GM12878 (cell line): Measurements from ENCODE around the gene BHLHA15. TPM values are rescaled to one million over a fixed set of nuclear protein-coding genes. Genes with fewer than 3 reads are reported as not detected.

ENCODE experiments used
- ATAC-seq: fragments of 200-7000 bp; cut with Tn5 transposase; 3 replicates; pipeline ENCODE4 v1.9.1; 2020; ENCODE audit warnings: mild to moderate bottlenecking, moderate library complexity
- BruUV-seq: library from RNA; stranded (reverse); fragments of 400-500 nt; replicated peaks from 2 replicates; lab custom pipeline; 2021; lab: Mats Ljungman, UMichigan
- CTCF ChIA-PET: fragments of 300-600 bp; sonication (Branson Sonifier 250); formaldehyde crosslinking; extraction: SDS; loops from one replicate; lab custom pipeline; 2021; ENCODE audit warnings: inconsistent platforms; lab: Yijun Ruan, JAX
- POLR2A ChIA-PET: fragments of 350-600 bp; formaldehyde crosslinking; extraction: SDS; loops from one replicate; lab custom pipeline; 2021; ENCODE audit warnings: inconsistent platforms; lab: Charles Lee
- RAD21 ChIA-PET: fragments of 300-600 bp; sonication (Branson Sonifier 250); formaldehyde crosslinking; loops from one replicate; lab custom pipeline; 2023; ENCODE audit warnings: antibody characterized with exemption; ENCODE audit not compliant: unreplicated experiment; lab: Charles Lee
- SMC1A ChIA-PET: fragments of 300-600 bp; sonication (Branson Sonifier 250); formaldehyde crosslinking; loops from one replicate; lab custom pipeline; 2023; ENCODE audit not compliant: unreplicated experiment, uncharacterized antibody; lab: Charles Lee
- DNase-seq: peaks from one replicate; pipeline ENCODE4 v3.0.0-alpha.2; 2011; ENCODE audit warnings: low read depth, low spot score
- FAIRE-seq: peaks from 3 replicates; lab custom pipeline; 2011; peaks lifted over from hg19 to GRCh38; lab: Jason Lieb, UNC
- H2AFZ ChIP-seq: 2 replicates; pipeline ENCODE4 v1.6.0; 2011; ENCODE audit warnings: low read depth, low read length, control low read depth; ENCODE audit not compliant: control insufficient read depth
- H3K27ac ChIP-seq: 2 replicates; pipeline ENCODE4 v1.5.1; 2011; ENCODE audit warnings: control low read depth; ENCODE audit not compliant: control insufficient read depth, insufficient read depth
- H3K27me3 ChIP-seq, 2 experiments: replicated peaks in 1 of 2; 2 replicates each; pipeline versions ENCODE4 v1.6.0 to v1.6.1; 2011; ENCODE audit warnings: low read length in 1 of 2; ENCODE audit not compliant: control insufficient read depth in 2 of 2, insufficient read depth in 2 of 2
- H3K36me3 ChIP-seq, 2 experiments: 2 replicates each; pipeline ENCODE4 v1.5.1; 2011; ENCODE audit warnings: low read length in 1 of 2; ENCODE audit not compliant: control insufficient read depth in 2 of 2, insufficient read depth in 2 of 2
- H3K4me1 ChIP-seq: 2 replicates; pipeline ENCODE4 v1.6.1; 2011; ENCODE audit warnings: mild to moderate bottlenecking, low read length, moderate library complexity, mixed read lengths; ENCODE audit not compliant: control insufficient read depth, insufficient read depth
- H3K4me2 ChIP-seq: 2 replicates; pipeline ENCODE4 v1.6.0; 2011; ENCODE audit warnings: control low read depth; ENCODE audit not compliant: control insufficient read depth, insufficient read depth
- H3K4me3 ChIP-seq: fragments of 200-600 bp; sonication (generic); 2 replicates; pipeline ENCODE4 v1.5.1; 2016
- H3K79me2 ChIP-seq: 2 replicates; pipeline ENCODE4 v1.6.0; 2011; ENCODE audit warnings: low read length; ENCODE audit not compliant: control insufficient read depth, insufficient read depth
- H3K9ac ChIP-seq: 2 replicates; pipeline ENCODE4 v1.8.0; 2011; ENCODE audit warnings: low read length, control low read depth, mixed read lengths; ENCODE audit not compliant: control insufficient read depth, insufficient read depth
- H3K9me3 ChIP-seq: replicated peaks from 3 replicates; pipeline ENCODE4 v1.5.1; 2011; ENCODE audit warnings: mild to moderate bottlenecking, low read length; ENCODE audit not compliant: control insufficient read depth, insufficient read depth
- H4K20me1 ChIP-seq: 2 replicates; pipeline ENCODE4 v1.6.0; 2011; ENCODE audit not compliant: control insufficient read depth, insufficient read depth
- CHD2 ChIP-seq: IDR thresholded peaks from 2 replicates; pipeline ENCODE4 v1.6.1; 2011; ENCODE audit warnings: low read depth, low read length, improper control_type of control experiment, borderline replicate concordance
- DPF2 ChIP-seq: fragments of 450-650 bp; IDR thresholded peaks from 2 replicates; pipeline ENCODE4 v1.6.1; 2017; ENCODE audit warnings: mild to moderate bottlenecking
- FOXK2 ChIP-seq: fragments of 450-650 bp; IDR thresholded peaks from 2 replicates; pipeline ENCODE4 v1.6.1; 2017; ENCODE audit warnings: mild to moderate bottlenecking, moderate library complexity
- IKZF2 ChIP-seq, 2 experiments: fragments of 450-650 bp; IDR thresholded peaks; 2 replicates each; pipeline ENCODE4 v1.6.1; 2017; ENCODE audit warnings: mild to moderate bottlenecking in 2 of 2, moderate library complexity in 2 of 2
- JUNB ChIP-seq: IDR thresholded peaks from 2 replicates; pipeline ENCODE4 v1.6.1; 2016; ENCODE audit warnings: antibody characterized with exemption, mild to moderate bottlenecking
- MYB ChIP-seq: fragments of 150-350 bp; IDR thresholded peaks from 2 replicates; pipeline ENCODE4 v1.6.1; 2014; ENCODE audit warnings: mild to moderate bottlenecking, low read depth, low read length, borderline replicate concordance
- PAX5 ChIP-seq: IDR thresholded peaks from 2 replicates; pipeline ENCODE4 v1.6.1; 2011; ENCODE audit warnings: low read depth, low read length, borderline replicate concordance
- POLR2AphosphoS5 ChIP-seq: IDR thresholded peaks from 2 replicates; pipeline ENCODE4 v1.6.1; 2011; ENCODE audit warnings: mild to moderate bottlenecking, low read length, inconsistent platforms
- RBBP5 ChIP-seq: fragments of 200-600 bp; sonication (generic); conservative IDR thresholded peaks from 2 replicates; pipeline ENCODE4 v1.6.1; 2016
- SIX5 ChIP-seq: IDR thresholded peaks from 2 replicates; pipeline ENCODE4 v1.6.1; 2011; ENCODE audit warnings: mild to moderate bottlenecking, low read depth, low read length, moderate library complexity; ENCODE audit not compliant: severe bottlenecking
- SMAD5 ChIP-seq: IDR thresholded peaks from 2 replicates; pipeline ENCODE4 v1.6.1; 2016; ENCODE audit warnings: antibody characterized with exemption, low read depth
- STAT1 ChIP-seq: fragments of 450-650 bp; conservative IDR thresholded peaks from 2 replicates; pipeline ENCODE4 v1.6.1; 2014; ENCODE audit warnings: antibody characterized with exemption, mild to moderate bottlenecking
- ZNF217 ChIP-seq: fragments of 450-650 bp; IDR thresholded peaks from 2 replicates; pipeline ENCODE4 v1.6.1; 2017; ENCODE audit warnings: antibody characterized with exemption, mild to moderate bottlenecking
- WGBS: methylation state at CpG from one replicate; pipeline ENCODE4 v1.1.6; 2016; ENCODE audit warnings: low lambda C conversion rate; ENCODE audit not compliant: insufficient replicate concordance, insufficient coverage; ENCODE audit errors: missing lambda C conversion rate; 5-methylcytosine and 5-hydroxymethylcytosine counted together
- in situ Hi-C: fragments of 300-500 bp; cut with MboI; formaldehyde crosslinking; loops from 9 replicates; pipeline ENCODE4 v1.14.3; 2018; ENCODE audit warnings: mixed read lengths
- intact Hi-C: fragments of 100-400 bp; cut with micrococcal nuclease; formaldehyde crosslinking; loops from one replicate; pipeline ENCODE4 v1.14.2; 2022; ENCODE audit not compliant: unreplicated experiment
- polyA plus RNA-seq, 11 experiments: library from polyadenylated mRNA; depleted of rRNA in 4 of 11; unstranded in 6 of 11; stranded (reverse) in 5 of 11; fragments of >200 nt; fragmentation: Nextera tagmentation in 4 of 11; fragmentation: Illumina TruSeq in 1 of 11; extraction: Ambion mirVana in 4 of 11; extraction: Trizol in 1 of 11; gene quantifications; 1 replicate in 1 of 11; 2 replicates in 10 of 11; pipeline versions ENCODE4 v1.2.1 to v1.2.3, GENCODE V29; 2011 to 2016; ENCODE audit warnings: inconsistent platforms in 2 of 11, missing spikeins in 2 of 11, low read depth in 1 of 11
- total RNA-seq, 4 experiments: library from RNA; depleted of rRNA in 3 of 4; stranded (reverse); fragments of >200 nt in 3 of 4; fragmentation: Illumina TruSeq in 1 of 4; extraction: Trizol in 1 of 4; gene quantifications; 2 replicates each; pipeline versions ENCODE4 v1.2.1 to v1.2.3, GENCODE V29; 2013 to 2021
- TF ChIP-seq, protein P1 (sequence below): IDR thresholded peaks from 2 replicates; pipeline ENCODE4 v1.6.1; 2012; ENCODE audit warnings: low read depth, low read length, improper control_type of control experiment
- TF ChIP-seq, protein P2 (sequence below): IDR thresholded peaks from 2 replicates; pipeline ENCODE4 v1.6.1; 2011; ENCODE audit warnings: low read depth, mild to moderate bottlenecking, low read length, moderate library complexity, borderline replicate concordance; ENCODE audit errors: extremely low read depth
- TF ChIP-seq, protein P3 (sequence below): IDR thresholded peaks from 2 replicates; pipeline ENCODE4 v1.6.1; 2011; ENCODE audit warnings: low read depth, low read length, improper control_type of control experiment, borderline replicate concordance
- TF ChIP-seq, protein P4 (sequence below): IDR thresholded peaks from 2 replicates; pipeline ENCODE4 v1.6.1; 2012; ENCODE audit warnings: mild to moderate bottlenecking, low read depth, low read length

BHLHA15 gene
- total and polyA plus RNA-seq, 10 of the 15 experiments (the other 5 are each of a cell fraction or from before 2014, with no cell fraction given): 0.54 to 4.2 (median 2.5) TPM; not detected in 4

DNA sequence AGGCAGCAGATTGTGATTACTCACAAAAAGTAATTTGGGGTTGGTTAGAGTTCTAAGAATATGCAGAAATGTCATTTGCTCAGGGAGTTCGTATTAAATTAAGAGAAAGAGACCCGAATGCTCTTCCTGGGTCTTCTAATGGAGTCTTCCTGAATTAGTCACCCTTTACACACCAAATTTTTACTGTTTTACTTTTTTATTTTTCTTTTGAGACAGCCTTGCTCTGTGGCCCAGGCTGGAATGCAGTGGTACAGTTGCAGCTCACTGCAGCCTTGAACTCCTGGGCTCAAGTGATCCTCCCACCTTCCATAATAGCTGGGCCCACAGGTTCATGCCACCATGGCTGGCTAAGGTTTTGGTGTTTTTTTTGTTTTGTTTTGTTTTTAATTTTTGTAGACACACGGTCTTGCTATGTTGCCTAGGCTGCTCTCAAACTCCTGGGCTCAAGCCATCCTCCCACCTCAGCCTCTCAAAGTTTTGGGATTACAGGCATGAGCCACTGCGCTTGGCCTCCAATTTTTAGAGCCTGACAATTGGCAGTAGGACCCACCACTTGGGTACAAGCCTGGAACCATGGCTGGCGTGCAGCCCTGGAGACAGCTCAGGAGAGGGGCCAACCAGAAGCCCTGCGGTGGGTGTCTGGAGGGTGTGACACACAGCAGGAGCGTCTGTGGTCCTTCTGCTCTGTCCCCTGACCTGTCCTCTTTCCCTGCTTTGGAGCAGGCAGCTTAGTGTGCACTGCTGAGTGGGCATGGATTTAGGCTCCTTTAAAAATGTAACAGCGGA lies 16.4 kb upstream of the BHLHA15 start:
- Histone ChIP-seq H3K9ac (no peak overlapping the region), H3K9me3 (no peaks in the 10 kb centered on the region; the same call in 1 of the 3 replicates), H3K4me2 (no peak overlapping the region), H3K27me3 (no peaks in the 10 kb centered on the region), H2AFZ (no peak overlapping the region), H3K4me1 (peaks cover 8% of the 10 kb centered on the region; the same call in 1 of the 2 replicates), H3K36me3 (peaks cover 5 to 6% of the 10 kb centered on the region in 2 experiments; a peak in 3 of 4 replicates), H4K20me1 (peaks cover 4% of the 10 kb centered on the region; the same call in 1 of the 2 replicates), H3K4me3 (no peak overlapping the region), H3K27ac (no peak overlapping the region), H3K79me2 (no peaks in the 10 kb centered on the region)
- in situ Hi-C loops (no loop called here), intact Hi-C loops (no loop called here)
- FAIRE-seq (no peak), ATAC-seq (no peak), DNase-seq (no peak)
- CTCF ChIA-PET: no interaction called here
- 97% methylated on average over 8 of the region's 8 CpGs for WGBS
- RAD21 ChIA-PET: no interaction called here
- TF ChIP-seq, protein P1, sequence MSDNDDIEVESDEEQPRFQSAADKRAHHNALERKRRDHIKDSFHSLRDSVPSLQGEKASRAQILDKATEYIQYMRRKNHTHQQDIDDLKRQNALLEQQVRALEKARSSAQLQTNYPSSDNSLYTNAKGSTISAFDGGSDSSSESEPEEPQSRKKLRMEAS: no peak
- TF ChIP-seq RBBP5 (no peak), PAX5 (no peak), STAT1 (no peak), CHD2 (no peak), ZNF217 (no peak), FOXK2 (no peak), SMAD5 (no peak), SIX5 (no peak), JUNB (no peak), MYB (no peak), DPF2 (no peak), IKZF2 (IDR thresholded peaks at IDR 0.05) (no peak), POLR2AphosphoS5 (no peak)
- TF ChIP-seq, protein P2, sequence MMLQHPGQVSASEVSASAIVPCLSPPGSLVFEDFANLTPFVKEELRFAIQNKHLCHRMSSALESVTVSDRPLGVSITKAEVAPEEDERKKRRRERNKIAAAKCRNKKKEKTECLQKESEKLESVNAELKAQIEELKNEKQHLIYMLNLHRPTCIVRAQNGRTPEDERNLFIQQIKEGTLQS: no peak
- TF ChIP-seq, protein P3, sequence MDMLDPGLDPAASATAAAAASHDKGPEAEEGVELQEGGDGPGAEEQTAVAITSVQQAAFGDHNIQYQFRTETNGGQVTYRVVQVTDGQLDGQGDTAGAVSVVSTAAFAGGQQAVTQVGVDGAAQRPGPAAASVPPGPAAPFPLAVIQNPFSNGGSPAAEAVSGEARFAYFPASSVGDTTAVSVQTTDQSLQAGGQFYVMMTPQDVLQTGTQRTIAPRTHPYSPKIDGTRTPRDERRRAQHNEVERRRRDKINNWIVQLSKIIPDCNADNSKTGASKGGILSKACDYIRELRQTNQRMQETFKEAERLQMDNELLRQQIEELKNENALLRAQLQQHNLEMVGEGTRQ: no peak
- TF ChIP-seq, protein P4, sequence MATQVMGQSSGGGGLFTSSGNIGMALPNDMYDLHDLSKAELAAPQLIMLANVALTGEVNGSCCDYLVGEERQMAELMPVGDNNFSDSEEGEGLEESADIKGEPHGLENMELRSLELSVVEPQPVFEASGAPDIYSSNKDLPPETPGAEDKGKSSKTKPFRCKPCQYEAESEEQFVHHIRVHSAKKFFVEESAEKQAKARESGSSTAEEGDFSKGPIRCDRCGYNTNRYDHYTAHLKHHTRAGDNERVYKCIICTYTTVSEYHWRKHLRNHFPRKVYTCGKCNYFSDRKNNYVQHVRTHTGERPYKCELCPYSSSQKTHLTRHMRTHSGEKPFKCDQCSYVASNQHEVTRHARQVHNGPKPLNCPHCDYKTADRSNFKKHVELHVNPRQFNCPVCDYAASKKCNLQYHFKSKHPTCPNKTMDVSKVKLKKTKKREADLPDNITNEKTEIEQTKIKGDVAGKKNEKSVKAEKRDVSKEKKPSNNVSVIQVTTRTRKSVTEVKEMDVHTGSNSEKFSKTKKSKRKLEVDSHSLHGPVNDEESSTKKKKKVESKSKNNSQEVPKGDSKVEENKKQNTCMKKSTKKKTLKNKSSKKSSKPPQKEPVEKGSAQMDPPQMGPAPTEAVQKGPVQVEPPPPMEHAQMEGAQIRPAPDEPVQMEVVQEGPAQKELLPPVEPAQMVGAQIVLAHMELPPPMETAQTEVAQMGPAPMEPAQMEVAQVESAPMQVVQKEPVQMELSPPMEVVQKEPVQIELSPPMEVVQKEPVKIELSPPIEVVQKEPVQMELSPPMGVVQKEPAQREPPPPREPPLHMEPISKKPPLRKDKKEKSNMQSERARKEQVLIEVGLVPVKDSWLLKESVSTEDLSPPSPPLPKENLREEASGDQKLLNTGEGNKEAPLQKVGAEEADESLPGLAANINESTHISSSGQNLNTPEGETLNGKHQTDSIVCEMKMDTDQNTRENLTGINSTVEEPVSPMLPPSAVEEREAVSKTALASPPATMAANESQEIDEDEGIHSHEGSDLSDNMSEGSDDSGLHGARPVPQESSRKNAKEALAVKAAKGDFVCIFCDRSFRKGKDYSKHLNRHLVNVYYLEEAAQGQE: no peak
- BruUV-seq: no TSS peak
- POLR2A ChIA-PET: no interaction called here
- SMC1A ChIA-PET: interaction anchor here (1.5 kb wide), 1 partner anchor 9 kb away, joined by 3 read pairs; no protein-coding TSS in a partner anchor
